ENCODE measurements around the gene CCSAP.

DNA sequence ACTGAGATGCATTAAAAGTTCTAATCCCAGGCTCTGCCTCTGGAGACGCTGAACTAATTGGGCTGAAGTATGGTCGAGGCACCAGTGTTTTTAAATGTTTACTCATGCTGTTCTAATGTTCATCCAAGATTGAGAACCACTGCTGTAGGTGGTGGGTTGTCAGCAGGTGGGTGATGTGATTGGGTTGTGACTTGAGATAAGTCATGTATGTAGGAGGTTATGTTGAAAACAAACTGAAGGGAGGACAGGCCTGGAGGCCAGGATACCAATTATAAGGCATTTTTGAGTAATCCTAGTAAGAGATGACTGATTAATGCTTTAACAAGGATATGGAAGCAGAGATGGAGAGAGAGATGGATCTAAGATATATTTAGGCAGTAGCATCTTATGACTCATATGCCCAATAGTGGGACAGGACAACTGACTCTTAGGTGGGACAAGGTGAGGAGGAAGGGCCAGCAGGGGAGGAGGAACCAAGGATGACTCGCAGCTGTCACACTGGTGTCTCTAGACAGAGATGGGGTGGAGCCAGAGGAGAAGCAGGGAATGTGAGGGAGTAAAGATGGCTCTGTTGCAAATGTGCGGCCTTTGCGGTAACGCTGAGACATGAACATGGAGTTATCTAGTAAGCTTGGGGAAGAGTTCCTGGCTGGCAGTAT lies 42.6 kb downstream of the CCSAP start:
- TF ChIP-seq, protein P1, sequence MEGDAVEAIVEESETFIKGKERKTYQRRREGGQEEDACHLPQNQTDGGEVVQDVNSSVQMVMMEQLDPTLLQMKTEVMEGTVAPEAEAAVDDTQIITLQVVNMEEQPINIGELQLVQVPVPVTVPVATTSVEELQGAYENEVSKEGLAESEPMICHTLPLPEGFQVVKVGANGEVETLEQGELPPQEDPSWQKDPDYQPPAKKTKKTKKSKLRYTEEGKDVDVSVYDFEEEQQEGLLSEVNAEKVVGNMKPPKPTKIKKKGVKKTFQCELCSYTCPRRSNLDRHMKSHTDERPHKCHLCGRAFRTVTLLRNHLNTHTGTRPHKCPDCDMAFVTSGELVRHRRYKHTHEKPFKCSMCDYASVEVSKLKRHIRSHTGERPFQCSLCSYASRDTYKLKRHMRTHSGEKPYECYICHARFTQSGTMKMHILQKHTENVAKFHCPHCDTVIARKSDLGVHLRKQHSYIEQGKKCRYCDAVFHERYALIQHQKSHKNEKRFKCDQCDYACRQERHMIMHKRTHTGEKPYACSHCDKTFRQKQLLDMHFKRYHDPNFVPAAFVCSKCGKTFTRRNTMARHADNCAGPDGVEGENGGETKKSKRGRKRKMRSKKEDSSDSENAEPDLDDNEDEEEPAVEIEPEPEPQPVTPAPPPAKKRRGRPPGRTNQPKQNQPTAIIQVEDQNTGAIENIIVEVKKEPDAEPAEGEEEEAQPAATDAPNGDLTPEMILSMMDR (IDR thresholded peaks at IDR 0.05) = no peak
- TF ChIP-seq EP300 (IDR thresholded peaks at IDR 0.05; ENCODE audit: low read depth) = no peak
